Measurements from ENCODE around the gene MMP24OS.

The MMP24OS gene

DNA sequence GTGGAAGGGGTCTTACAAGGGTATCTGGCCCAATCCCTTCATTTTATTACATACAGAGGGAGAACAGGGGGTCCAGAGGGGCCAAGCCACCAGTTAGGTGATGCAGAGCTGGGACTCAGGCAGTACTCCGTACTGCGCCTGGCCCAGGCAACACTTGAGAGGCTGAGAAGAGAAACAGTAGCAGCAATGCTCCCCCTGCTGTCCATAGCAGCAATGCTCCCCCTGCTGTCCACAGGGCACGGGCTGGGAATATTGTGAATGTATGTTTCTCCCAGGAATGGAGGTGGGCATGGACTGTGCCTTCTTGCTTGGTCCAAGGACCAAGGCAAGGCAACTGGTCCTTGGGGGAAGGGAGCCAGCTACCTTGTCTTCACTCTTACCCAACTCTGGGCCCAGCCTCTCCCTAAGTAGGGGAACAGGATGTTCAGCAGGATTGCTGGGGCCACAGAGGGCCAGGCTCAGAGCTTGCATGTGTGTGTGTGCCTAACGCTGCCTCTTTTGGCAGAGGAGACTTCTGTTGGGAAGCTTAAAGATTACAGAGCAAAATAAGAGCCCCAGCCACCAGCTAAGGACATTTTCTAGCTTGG is 29.1 kb upstream of the MMP24OS start:
- DNase-seq (ENCODE audit: low read depth) = peak; percentile 91

GRCh38 chr20:35305682-35306556 is 28.0 kb upstream of the MMP24OS start:
- DNase-seq (ENCODE audit: low read depth) = peak; percentile 97

- no peak for DNase-seq (ENCODE audit: low read depth)
Measured at GRCh38 chr20:35304956-35305355, 27.0 kb upstream of the MMP24OS start.

DNA sequence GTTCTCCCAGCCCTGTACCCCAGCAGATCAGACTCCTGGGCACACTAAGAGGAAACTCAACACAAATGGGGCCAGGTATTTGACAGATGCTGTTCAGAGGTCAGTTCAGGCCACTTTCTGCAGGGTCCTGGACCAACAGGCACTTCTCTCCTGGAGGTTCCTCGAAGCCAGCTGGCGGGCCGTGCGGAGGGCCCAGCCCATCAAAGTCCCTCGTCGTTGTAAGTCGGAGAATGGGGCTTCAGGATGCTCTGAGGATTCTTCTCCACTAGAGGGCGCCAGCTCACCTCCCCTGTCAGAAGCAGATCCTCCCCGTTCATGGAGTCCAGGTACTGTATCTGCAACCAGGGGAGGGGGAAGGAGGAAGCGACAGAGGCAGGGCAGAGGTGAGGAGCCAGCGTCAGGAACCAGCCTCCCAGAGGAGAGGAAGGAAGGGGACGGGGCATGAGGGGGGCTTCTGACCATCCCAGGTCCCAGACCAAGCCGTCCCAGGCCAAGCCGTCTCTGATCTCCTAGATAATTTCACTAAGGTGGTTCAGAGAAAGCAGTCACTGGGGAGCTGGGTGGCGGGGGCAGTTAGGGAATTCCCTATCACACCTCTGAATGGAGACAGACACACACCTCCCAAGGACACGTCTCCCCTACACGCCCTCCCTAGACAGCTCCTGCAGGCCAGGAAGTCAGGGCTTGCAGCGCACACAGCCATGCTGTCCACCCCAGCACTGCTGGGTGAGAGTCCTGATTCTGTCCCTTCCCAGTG is 26.0 kb upstream of the MMP24OS start:
- DNase-seq (ENCODE audit: low read depth) = peak; percentile 82

- no peak for DNase-seq (ENCODE audit: low read depth)
Measured at GRCh38 chr20:35303382-35303734, 25.4 kb upstream of the MMP24OS start.

GRCh38 chr20:35302421-35303335 is 24.8 kb upstream of the MMP24OS start:
- DNase-seq (ENCODE audit: low read depth) = peak; percentile 55

- no peak for DNase-seq (ENCODE audit: low read depth)
Measured at GRCh38 chr20:35301426-35301825, 23.5 kb upstream of the MMP24OS start.

- DNase-seq (ENCODE audit: low read depth) = no peak
Measured at GRCh38 chr20:35300469-35301262, 22.7 kb upstream of the MMP24OS start.

- DNase-seq (ENCODE audit: low read depth) = no peak
Measured at GRCh38 chr20:35299780-35300179, 21.9 kb upstream of the MMP24OS start.

DNA sequence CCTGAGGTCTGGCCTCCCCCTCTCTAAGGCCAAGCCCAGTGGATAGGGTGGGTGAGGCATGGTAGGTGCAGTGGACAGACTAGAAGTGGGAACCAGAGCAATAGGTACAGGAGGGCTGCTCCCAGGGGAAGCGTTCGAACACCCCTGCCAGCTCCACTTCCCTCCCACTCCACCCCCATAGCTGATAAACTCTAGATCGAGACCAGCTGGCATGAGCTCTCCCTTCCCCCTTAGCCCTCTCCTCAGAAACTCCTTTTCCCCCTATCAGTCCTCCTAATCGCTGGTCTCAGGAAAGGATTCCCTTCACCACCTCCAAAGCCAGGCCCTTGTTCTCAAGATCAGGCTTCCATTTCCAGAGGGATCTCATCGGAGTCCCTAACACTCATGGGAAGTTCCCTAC is 20.3 kb upstream of the MMP24OS start:
- no peak for DNase-seq (ENCODE audit: low read depth)

DNA sequence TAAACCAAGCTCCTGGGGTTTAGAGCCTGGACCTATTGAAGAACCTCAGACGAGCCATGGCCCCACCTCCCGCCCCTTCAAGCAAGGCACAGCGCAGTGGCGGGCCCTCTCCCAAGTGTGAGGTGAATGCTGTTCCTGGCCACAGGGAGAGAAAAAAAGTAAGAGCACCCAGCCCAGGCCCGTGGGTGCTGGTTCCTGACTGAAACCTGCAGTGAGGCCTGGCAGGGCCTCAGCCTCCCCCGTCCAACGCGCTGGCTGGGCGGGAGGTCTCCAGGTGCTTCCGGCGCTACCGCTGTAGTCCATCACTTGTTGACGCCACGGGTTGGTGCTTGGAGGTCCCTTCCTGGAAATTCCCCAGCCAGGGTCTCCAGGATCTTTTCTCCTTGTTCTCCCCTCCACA is 19.8 kb upstream of the MMP24OS start:
- DNase-seq (ENCODE audit: low read depth) = no peak

DNA sequence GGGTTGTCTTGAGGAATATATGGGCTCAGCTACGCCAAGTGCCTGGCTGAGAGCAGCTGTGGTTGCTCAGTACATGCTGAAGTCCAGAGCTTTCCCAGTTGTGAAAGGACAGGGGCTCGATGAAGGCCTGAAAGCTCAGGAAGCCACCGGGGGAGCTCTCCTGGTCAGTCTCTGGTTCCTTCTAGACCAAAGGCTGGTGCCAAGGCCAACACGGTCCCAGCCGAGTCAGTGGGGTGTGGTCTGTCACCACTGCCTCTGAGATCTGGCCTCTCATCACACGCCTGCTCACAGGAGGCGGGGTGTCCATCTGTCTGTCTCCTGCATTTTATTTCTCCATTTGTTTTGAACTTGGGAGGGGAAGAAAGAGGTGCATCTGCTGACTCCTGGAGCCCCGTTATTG is 19.2 kb upstream of the MMP24OS start:
- no peak for DNase-seq (ENCODE audit: low read depth)

DNA sequence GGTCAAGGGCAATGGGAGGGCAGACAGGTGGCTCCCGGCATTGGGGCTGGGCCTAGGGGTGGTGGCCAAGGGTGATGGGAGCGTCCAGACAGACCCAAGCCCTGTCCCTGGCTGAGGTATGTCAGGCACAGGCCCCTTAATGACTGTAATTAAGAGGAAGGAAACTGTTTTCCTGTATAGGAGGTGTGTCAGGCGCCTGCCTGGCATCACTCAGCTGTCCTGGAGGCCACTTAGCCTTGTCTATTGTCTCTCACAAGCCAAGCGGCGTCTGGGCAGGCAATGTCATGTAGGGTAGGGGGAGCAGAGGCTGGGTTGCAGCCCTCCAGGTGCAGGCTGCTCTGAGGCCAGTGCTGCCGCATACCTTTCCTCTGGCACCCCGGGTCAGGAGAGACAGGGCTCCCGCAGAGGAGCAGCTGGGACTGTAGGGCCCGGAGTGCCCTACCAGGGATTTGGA is 18.2 kb upstream of the MMP24OS start:
- no peak for DNase-seq (ENCODE audit: low read depth)

GRCh38 chr20:35295674-35296073 is 17.8 kb upstream of the MMP24OS start:
- no peak for DNase-seq (ENCODE audit: low read depth)

DNA sequence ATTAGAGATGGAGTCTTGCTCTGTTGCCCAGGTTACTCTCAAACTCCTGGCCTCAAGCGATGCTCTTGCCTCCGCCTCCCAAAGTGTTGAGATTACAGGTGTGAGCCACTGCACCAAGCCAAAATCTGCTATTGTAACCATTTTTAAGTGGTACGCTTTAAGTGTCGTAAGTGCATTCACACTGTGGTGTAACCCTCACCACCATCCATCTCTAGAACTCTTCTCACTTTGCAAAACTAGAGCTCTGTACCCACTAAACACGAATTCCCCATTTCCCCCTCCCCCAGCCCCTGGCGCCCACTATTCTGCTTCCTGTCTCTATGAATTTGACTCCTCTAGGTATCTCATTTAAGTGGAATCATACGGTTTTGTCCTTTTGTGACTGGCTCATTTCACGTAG is 17.1 kb upstream of the MMP24OS start:
- DNase-seq (ENCODE audit: low read depth) = no peak

DNA sequence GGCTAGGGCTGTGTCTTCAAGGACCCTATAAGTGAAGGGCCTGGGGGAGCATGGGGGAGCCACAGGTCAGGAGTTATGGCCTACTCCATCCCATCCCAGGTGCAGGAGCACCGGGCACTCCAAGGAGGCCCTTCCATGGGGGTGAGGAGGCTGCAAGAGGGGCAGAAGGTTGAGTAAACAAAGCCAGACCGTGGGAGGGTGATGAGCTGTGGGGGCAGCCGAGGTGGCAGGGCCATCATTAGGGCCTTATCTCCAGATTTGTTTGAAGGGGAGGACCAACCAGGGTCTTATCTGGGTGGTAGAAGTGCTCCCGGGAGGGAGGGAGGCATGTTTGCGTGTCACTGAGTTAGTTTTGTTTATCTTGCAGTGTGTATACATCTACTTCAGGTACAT is 16.4 kb upstream of the MMP24OS start:
- no peak for DNase-seq (ENCODE audit: low read depth)

DNA sequence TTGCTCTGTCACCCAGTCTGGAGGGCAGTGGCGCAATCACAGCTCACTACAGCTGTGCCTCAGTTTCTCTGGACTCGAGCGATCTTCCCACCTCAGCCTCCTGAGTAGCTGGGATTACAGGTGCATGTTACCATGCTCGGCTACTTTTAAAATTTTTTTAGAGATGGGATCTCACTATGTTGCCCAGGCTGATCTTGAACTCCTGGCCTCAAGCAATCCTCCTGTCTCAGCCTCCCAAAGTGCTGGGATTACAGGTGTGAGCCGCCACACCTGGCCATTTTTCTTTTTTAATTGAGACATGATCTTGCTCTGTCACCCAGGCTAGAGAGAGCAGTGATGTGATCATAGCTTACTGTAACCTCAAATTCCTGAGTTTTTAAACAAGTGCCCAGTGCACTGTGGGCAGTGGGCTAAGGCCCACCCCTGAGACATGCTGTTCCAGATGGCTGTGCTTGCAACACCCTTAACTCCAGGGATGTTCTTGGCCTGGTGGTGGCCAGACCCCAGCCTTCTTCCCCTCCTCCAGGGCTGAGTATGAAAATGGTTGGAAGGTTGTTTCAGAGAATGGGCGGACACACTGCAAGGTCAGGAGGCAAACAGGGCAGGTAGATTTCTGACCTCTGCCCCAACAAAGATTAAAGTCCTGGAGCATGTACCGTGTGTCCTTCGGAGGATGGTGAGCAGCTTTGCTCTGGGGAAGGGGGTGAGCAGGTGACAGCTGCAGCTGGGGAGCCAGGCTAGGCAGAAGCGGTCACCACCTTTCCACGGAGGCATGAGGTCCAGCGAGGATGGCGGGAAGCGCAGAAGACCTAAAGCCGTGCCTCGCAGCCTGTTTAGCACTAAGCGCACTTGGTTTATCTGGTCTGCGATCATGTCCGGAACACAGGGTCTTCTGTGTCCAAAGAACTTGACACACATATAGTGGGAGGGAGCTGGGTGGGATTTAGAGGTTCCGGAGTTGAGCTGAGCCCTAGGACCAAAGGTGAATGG is 15.7 kb upstream of the MMP24OS start:
- no peak for DNase-seq (ENCODE audit: low read depth)

- no peak for DNase-seq (ENCODE audit: low read depth)
Measured at GRCh38 chr20:35292504-35293285, 14.8 kb upstream of the MMP24OS start.

Data from fibroblast of gingiva (primary cell).